Measurements from ENCODE around the gene CD74.

DNA sequence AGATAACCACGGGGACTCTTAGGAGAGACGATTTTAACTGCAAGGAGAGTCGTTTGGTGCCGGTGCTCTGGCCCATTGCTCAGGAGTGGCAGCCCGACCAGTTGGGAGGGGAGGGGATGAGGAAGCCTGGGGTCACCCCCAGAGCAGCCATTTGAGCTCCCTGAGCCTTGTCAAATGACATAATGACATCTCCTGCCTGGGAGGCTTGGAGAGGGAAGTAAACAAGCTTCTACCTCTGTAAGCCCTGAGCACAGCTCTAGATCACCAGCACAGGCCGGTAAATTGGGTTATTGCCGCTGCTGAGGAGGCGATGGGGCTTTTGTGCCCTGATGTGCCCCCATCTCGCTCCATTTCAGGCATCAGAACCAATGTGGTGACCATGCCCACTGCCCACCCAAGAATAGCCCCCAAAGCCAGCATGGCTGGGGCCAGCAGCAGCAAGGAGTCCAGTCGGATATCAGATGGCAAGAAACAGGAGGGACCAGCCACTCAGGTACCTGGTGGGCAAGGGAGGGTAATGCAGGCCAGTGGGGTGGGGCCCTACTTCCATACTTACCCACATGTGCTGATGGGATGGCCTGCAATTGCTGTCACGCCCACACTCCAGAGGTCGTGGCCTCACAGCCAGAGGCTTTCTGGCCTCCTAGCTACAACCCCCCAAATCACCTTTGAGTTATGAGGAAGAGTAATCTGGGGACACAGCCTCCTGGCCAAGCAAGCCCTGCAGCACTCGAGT lies 23.0 kb downstream of the CD74 start:
- TF ChIP-seq, protein P1, sequence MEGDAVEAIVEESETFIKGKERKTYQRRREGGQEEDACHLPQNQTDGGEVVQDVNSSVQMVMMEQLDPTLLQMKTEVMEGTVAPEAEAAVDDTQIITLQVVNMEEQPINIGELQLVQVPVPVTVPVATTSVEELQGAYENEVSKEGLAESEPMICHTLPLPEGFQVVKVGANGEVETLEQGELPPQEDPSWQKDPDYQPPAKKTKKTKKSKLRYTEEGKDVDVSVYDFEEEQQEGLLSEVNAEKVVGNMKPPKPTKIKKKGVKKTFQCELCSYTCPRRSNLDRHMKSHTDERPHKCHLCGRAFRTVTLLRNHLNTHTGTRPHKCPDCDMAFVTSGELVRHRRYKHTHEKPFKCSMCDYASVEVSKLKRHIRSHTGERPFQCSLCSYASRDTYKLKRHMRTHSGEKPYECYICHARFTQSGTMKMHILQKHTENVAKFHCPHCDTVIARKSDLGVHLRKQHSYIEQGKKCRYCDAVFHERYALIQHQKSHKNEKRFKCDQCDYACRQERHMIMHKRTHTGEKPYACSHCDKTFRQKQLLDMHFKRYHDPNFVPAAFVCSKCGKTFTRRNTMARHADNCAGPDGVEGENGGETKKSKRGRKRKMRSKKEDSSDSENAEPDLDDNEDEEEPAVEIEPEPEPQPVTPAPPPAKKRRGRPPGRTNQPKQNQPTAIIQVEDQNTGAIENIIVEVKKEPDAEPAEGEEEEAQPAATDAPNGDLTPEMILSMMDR (IDR thresholded peaks at IDR 0.05), result peak in 1 of 6 experiments; percentile 4
- TF ChIP-seq POLR2A (IDR thresholded peaks at IDR 0.05), result no peak
